Subcutaneous abdominal adipose tissue (tissue), 5 donors: ENCODE results near the gene THNSL1.
"Not testable (repeated sequence)": the region's sequence is repeated elsewhere in the genome, so short reads cannot be mapped to it uniquely, and the experiment has no call there.

ENCODE experiments used
- H3K27ac ChIP-seq: one replicate; pipeline ENCODE4 v1.7.0; 2013; ENCODE audit warnings: low read depth, mild to moderate bottlenecking, inconsistent platforms, low read length, moderate library complexity
- H3K27me3 ChIP-seq, 5 donors: one replicate each; pipeline ENCODE4 v1.7.0; 2013; ENCODE audit warnings: low read length in 5 of 5, inconsistent platforms in 1 of 5; ENCODE audit not compliant: control insufficient read depth in 5 of 5, insufficient read depth in 4 of 5
- H3K36me3 ChIP-seq, 5 donors: one replicate each; pipeline ENCODE4 v1.7.0; 2013; ENCODE audit warnings: low read length in 5 of 5; ENCODE audit not compliant: control insufficient read depth in 5 of 5, insufficient read depth in 5 of 5
- H3K4me1 ChIP-seq, 5 donors: one replicate each; pipeline ENCODE4 v1.7.0; 2013; ENCODE audit warnings: low read length in 5 of 5, mild to moderate bottlenecking in 3 of 5, moderate library complexity in 1 of 5; ENCODE audit not compliant: control insufficient read depth in 5 of 5, insufficient read depth in 5 of 5
- H3K4me3 ChIP-seq, 5 donors: one replicate each; pipeline ENCODE4 v1.7.0; 2013; ENCODE audit warnings: low read length in 5 of 5, low read depth in 1 of 5
- H3K9ac ChIP-seq, 5 donors: one replicate each; pipeline ENCODE4 v1.7.0; 2013; ENCODE audit warnings: low read length in 5 of 5, mild to moderate bottlenecking in 4 of 5, moderate library complexity in 3 of 5
- H3K9me3 ChIP-seq, 5 donors: one replicate each; pipeline ENCODE4 v1.7.0; 2013; ENCODE audit warnings: low read length in 5 of 5; ENCODE audit not compliant: control insufficient read depth in 5 of 5
- donor health status: healthy.
- donor health status: healthy.
- donor health status: healthy.
- donor health status: healthy.
- donor health status: healthy.

THNSL1 gene

DNA sequence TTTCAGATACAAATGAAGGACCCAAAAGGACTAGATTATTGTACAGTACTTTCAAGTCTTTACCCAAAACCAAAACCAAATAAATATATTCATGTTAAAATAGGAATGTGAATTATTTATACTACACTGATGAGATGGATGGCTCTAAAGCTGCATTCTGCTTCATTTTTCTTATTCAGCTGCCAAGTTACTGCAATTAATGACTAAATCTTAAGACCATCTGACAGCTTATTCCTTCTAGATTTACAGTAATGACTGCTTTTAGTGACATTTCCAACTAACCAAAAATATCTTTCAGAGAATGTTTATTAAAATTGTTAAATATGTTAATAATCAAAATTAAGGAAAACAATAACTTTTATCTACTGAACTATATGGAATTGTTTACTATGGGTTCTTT, 21.3 kb upstream of the THNSL1 start:
- Histone ChIP-seq H3K27ac (no peak overlapping the region), H3K9me3 (peaks cover 0 to 2% (median 0%) of the 10 kb centered on the region in 5 donors), H3K36me3 (no peaks in the 10 kb centered on the region)

DNA sequence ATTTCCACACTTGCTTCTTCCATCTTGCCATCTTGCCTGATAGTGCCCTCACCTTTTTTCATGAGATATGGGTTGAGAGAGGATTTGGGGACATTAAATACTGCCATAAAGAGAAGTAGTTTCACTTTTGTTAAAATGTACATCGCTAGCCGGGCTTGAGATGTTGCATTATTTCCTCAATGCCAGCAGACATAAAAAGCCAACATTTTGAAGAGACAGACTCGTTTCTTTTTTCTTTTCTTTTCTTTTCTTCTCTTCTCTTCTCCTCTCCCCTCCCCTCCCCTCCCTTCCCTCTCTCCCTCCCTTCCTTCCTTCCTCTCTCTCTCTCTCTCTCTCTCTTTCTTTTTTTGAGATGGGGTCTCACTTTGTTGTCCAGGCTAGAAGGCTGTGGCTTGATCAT, 18.4 kb upstream of the THNSL1 start:
- H3K27me3 ChIP-seq: no peaks in the 10 kb centered on the region

More for the DNA sequence above, 21.3 kb upstream of the THNSL1 start:
- Histone ChIP-seq H3K4me3 (no peak overlapping the region), H3K9ac (no peak overlapping the region), H3K4me1 (no peaks in the 10 kb centered on the region), H3K27me3 (no peaks in the 10 kb centered on the region)

DNA sequence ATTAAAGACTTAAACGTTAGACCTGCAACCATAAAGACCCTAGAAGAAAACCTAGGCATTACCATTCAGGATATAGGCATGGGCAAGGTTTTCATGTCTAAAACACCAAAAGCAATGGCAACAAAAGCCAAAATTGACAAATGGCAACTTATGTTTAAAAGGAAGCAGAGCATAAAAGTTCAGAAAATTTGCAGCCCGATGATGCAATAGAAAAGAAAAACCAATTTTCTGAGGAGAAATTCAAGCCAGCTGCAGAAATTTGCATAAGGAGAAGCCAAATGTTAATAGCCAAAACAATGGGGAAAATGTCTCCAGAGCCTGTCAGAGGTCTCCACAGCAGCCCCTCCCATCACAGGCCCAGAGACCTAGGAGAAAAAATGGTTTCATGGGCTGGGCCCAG, 4.8 kb upstream of the THNSL1 start:
- not testable (repeated sequence) for H3K9me3 ChIP-seq, H3K4me3 ChIP-seq, H3K27ac ChIP-seq, H3K9ac ChIP-seq, H3K27me3 ChIP-seq, H3K36me3 ChIP-seq
- H3K4me1 ChIP-seq: peaks cover 0 to 11% (median 9%) of the 10 kb centered on the region in 5 donors

More for the DNA sequence above, 18.4 kb upstream of the THNSL1 start:
- Histone ChIP-seq H3K36me3 (no peaks in the 10 kb centered on the region), H3K9ac (no peak overlapping the region), H3K27ac (no peak overlapping the region), H3K4me1 (no peaks in the 10 kb centered on the region), H3K4me3 (no peak overlapping the region), H3K9me3 (peaks cover 0 to 9% (median 4%) of the 10 kb centered on the region in 5 donors)

DNA sequence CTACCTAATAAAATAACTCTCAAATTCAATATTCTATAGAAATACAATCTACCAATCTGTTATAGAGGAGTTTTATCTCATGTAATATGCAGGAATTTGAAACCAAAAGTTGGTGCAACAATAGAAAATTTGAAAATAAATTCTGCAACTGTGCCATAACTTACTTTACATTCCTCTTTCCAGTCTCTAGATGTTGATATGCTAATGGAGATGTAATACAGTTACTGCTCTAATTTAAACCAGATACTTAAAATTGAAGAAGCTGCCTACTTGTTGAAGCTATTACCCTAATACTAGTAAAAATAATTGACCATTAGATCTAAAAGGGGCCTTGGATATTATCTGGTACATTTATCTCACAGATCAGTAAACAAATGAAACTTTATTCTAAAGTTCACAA, 1.8 kb upstream of the THNSL1 start:
- no peaks in the 10 kb centered on the region for H3K36me3 ChIP-seq
- H3K9ac ChIP-seq: no peak overlapping the region
- H3K4me3 ChIP-seq: no peak overlapping the region
- no peak overlapping the region for H3K27ac ChIP-seq
- peaks cover 0 to 19% (median 16%) of the 10 kb centered on the region in 5 donors for H3K4me1 ChIP-seq
- H3K27me3 ChIP-seq: no peaks in the 10 kb centered on the region
- H3K9me3 ChIP-seq: no peaks in the 10 kb centered on the region

DNA sequence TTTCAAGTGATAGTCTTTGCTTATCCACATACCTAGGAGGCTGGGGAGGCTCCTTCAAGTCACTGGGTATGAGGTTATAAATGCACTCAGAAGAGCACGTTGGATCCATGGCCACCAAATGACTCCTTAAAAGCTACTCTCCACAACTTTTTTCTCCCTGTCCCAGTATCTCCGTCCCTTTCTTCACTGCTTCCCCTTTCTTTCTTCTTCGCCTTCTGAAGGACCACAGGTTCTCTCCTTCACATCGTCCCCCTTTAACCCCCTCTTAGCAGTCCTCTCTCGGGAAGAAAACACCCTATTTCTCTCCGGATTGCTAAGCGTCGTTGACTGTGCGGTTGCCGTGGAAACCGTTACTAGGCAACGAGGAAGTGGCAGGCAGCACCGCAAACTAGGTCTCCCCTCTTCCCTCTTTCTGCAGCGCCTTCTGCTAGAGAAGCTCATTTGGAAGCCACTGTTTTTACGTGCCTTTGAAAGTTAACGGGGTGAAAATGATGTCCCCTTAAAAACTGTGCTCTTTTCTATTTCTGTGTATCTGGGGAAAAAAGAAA, 510 bp upstream of the THNSL1 start, which contains the start of gene ENKUR:
Gene ENKUR (minus strand): TSS at position 331 of the 548 bp plus-strand sequence. CDS start 222 bp downstream, at position 109.
- peak within 1 kb of the TSS; percentile 73 to 88 (median 78) for H3K9ac ChIP-seq
- no peaks in the 10 kb centered on the region for H3K27me3 ChIP-seq
- peak within 1 kb of the TSS; percentile 92 for H3K27ac ChIP-seq
- H3K4me3 ChIP-seq: peak within 1 kb of the TSS; percentile 80 to 94 (median 84)
- peaks cover 0 to 19% (median 16%) of the 10 kb centered on the region in 5 donors for H3K4me1 ChIP-seq
- H3K36me3 ChIP-seq: no peaks in the 10 kb centered on the region
- no peaks in the 10 kb centered on the region for H3K9me3 ChIP-seq

DNA sequence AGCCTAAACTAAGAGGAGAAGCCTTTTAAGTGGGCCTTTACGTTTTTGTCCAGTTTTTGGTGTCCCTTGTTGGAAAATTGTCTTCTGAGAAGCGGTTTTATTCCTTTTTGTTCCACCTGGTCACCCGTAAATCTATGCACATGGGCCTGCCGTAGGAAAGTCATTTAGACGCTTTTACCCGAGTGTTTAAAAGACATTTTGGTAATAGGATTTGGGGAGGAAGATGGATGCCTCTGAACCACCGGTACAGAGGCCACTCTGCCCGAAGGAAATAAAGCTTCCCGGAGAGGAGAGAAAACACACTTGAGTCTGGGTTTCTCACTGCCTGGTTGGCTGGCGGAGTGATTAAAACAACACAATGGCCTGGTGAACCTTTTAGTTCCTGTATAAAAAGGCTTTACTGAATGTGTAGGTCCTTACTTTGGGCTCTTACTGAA, 760 bp downstream of the THNSL1 start:
- Histone ChIP-seq H3K27ac (peak overlapping the region; percentile 92), H3K4me1 (peaks cover 0 to 19% (median 16%) of the 10 kb centered on the region in 5 donors), H3K9me3 (no peaks in the 10 kb centered on the region), H3K9ac (peak overlapping the region; percentile 9 to 88 (median 78)), H3K27me3 (no peaks in the 10 kb centered on the region), H3K36me3 (no peaks in the 10 kb centered on the region), H3K4me3 (peak overlapping the region; percentile 80 to 94 (median 84))

DNA sequence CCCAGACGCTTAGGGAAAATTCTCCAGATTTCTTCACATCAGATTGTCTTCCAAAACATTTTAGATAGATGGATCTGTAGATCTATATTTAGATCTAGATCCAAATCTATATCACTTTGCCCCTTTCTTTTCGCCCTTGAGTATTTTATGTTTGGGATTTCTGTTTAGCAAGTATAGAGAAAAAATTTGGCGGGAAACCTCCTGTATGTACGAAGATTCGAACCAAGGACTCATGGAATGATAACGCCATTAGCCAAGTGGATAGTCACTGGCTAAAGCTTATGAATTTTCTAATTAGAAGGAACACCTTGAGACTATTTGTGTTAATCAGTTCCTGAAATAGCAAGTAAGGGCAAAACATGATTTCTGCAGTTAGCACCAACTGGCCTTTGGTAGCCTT, 1.2 kb downstream of the THNSL1 start:
- peak overlapping the region in 2 of 5 donors; percentile 9 to 88 for H3K9ac ChIP-seq
- no peaks in the 10 kb centered on the region for H3K27me3 ChIP-seq
- H3K4me3 ChIP-seq: peak overlapping the region in 2 of 5 donors; percentile 91 to 94
- peaks cover 0 to 19% (median 19%) of the 10 kb centered on the region in 5 donors for H3K4me1 ChIP-seq
- H3K27ac ChIP-seq: peak overlapping the region; percentile 92
- no peaks in the 10 kb centered on the region for H3K36me3 ChIP-seq
- no peaks in the 10 kb centered on the region for H3K9me3 ChIP-seq

DNA sequence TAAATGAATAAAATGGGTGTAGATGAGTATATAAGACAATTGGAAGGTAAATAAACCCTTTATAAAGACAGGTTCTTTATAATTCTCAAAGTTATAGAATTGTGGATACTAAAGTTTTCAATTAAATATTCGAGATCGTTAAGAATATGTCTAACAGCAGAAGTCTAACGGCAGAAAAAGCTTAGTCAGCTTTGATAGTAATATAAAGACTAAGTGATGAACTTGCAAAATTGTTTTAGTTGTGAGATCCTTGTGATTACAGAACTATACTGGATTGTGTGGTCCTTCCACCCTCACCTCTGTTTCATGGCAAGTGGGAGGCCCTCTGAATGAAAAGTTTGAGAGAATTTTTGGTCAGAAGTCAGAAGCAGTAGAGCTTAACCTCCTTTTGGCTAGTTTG, 2.3 kb downstream of the THNSL1 start:
- Histone ChIP-seq H3K36me3 (no peaks in the 10 kb centered on the region), H3K4me1 (peaks cover 0 to 25% (median 19%) of the 10 kb centered on the region in 5 donors), H3K9me3 (no peaks in the 10 kb centered on the region), H3K4me3 (no peak overlapping the region), H3K27ac (no peak overlapping the region), H3K9ac (no peak overlapping the region), H3K27me3 (no peaks in the 10 kb centered on the region)

DNA sequence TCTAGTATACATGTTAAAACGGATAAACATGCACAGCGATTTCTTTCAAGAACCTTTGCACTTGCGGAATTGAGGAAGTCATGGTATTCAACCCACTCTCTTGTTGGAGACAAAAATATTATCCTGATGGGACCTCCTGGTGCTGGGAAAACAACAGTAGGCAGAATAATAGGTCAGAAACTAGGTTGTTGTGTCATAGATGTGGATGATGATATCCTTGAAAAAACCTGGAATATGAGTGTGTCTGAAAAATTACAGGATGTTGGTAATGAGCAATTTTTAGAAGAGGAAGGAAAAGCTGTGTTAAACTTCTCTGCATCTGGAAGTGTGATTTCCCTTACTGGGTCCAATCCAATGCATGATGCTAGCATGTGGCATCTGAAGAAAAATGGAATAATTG, 6.9 kb downstream of the THNSL1 start:
- H3K27ac ChIP-seq: peak overlapping the region; percentile 52
- H3K4me1 ChIP-seq: peaks cover 6 to 28% (median 16%) of the 10 kb centered on the region in 5 donors
- H3K9ac ChIP-seq: no peak overlapping the region
- H3K9me3 ChIP-seq: no peaks in the 10 kb centered on the region
- H3K27me3 ChIP-seq: no peaks in the 10 kb centered on the region
- H3K4me3 ChIP-seq: no peak overlapping the region
- no peaks in the 10 kb centered on the region for H3K36me3 ChIP-seq

DNA sequence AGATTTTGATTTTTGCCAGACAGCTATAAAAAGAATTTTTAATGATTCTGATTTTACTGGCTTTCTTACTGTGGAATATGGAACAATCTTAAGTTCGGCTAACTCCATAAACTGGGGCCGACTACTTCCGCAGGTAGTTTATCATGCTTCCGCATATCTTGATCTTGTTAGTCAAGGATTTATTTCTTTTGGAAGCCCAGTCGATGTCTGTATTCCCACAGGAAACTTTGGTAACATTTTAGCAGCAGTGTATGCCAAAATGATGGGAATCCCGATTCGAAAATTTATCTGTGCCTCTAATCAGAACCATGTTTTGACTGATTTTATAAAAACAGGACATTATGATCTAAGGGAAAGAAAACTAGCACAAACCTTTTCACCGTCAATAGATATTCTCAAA, 8.1 kb downstream of the THNSL1 start:
- Histone ChIP-seq H3K36me3 (no peaks in the 10 kb centered on the region), H3K27ac (peak overlapping the region; percentile 52), H3K27me3 (no peaks in the 10 kb centered on the region), H3K9ac (peak overlapping the region in 2 of 5 donors; percentile 22 to 35), H3K4me3 (peak overlapping the region in 3 of 5 donors; percentile 18 to 34 (median 24)), H3K4me1 (peaks cover 6 to 28% (median 16%) of the 10 kb centered on the region in 5 donors), H3K9me3 (no peaks in the 10 kb centered on the region)
